K562 (cell line): ENCODE results near the gene HMGN1. TPM values are rescaled to one million over a fixed set of nuclear protein-coding genes. Genes with fewer than 3 reads are reported as not detected.
A peak's percentile ranks its signal among the peaks of the same experiment; 100 is the strongest.

Experiments
- ATAC-seq: fragments of 200-7000 bp; cut with Tn5 transposase; 3 replicates; pipeline ENCODE4 v1.9.1; 2020; ENCODE audit warnings: moderate library complexity
- BruUV-seq: library from RNA; stranded (reverse); fragments of 400-500 nt; replicated peaks from 2 replicates; lab custom pipeline; 2021; lab: Mats Ljungman, UMichigan
- CTCF ChIA-PET: fragments of 300-600 bp; formaldehyde crosslinking; extraction: SDS; loops from one replicate; lab custom pipeline; 2021; ENCODE audit warnings: low intra/inter-chr PET ratio; lab: Yijun Ruan, JAX
- POLR2A ChIA-PET: fragments of 300-600, 350-650 bp; sonication (Branson Sonifier 250); formaldehyde crosslinking; extraction: SDS; loops from one replicate; lab custom pipeline; 2021; ENCODE audit warnings: antibody characterized with exemption, inconsistent platforms; lab: Yijun Ruan, JAX
- DNase-seq, 4 experiments: peaks; one replicate each; pipeline versions ENCODE4 v3.0.0 to v3.0.0-alpha.2; 2011 to 2018; ENCODE audit warnings: low spot score in 3 of 4, mixed read lengths in 3 of 4; ENCODE audit errors: extremely low read depth in 1 of 4
- FAIRE-seq: peaks from 2 replicates; lab custom pipeline; 2011; peaks lifted over from hg19 to GRCh38; lab: Jason Lieb, UNC
- H2AFZ ChIP-seq: 2 replicates; pipeline ENCODE4 v1.6.0; 2011; ENCODE audit warnings: low read depth, low read length, control low read depth, inconsistent platforms
- H3K27ac ChIP-seq: fragments of 200-600 bp; 3 replicates; pipeline ENCODE4 v1.8.0; 2011; ENCODE audit warnings: low read depth, mild to moderate bottlenecking, control low read depth, inconsistent platforms, low read length, moderate library complexity, mixed read lengths; ENCODE audit errors: extremely low read depth
- H3K27me3 ChIP-seq, 2 experiments: fragments of 300-600 bp in 1 of 2; 2 replicates in 1 of 2; 3 replicates in 1 of 2; pipeline versions ENCODE4 v1.6.0 to v1.8.0; 2011; ENCODE audit warnings: inconsistent platforms in 2 of 2, low read length in 2 of 2, mild to moderate bottlenecking in 1 of 2, mixed read lengths in 1 of 2, moderate library complexity in 1 of 2; ENCODE audit not compliant: control insufficient read depth in 2 of 2, insufficient read depth in 2 of 2
- H3K36me3 ChIP-seq: fragments of 300-600 bp; 3 replicates; pipeline ENCODE4 v1.8.0; 2011; ENCODE audit warnings: mild to moderate bottlenecking, low read length, inconsistent platforms; ENCODE audit not compliant: control insufficient read depth, insufficient read depth
- H3K4me1 ChIP-seq, 2 experiments: fragments of 200-600 bp in 1 of 2; replicated peaks in 1 of 2; 2 replicates in 1 of 2; 3 replicates in 1 of 2; pipeline versions ENCODE4 v1.5.1 to v1.8.0; 2011; ENCODE audit warnings: inconsistent platforms in 2 of 2, low read length in 2 of 2, mild to moderate bottlenecking in 1 of 2, mixed read lengths in 1 of 2, moderate library complexity in 1 of 2; ENCODE audit not compliant: control insufficient read depth in 2 of 2, insufficient read depth in 2 of 2
- H3K4me2 ChIP-seq: 2 replicates; pipeline ENCODE4 v1.6.1; 2011; ENCODE audit warnings: low read length, control low read depth, inconsistent platforms, mixed read lengths; ENCODE audit not compliant: insufficient read depth
- H3K4me3 ChIP-seq: fragments of 200-600 bp; sonication (generic), shearing (Covaris generic); 2 replicates; pipeline ENCODE4 v1.5.1; 2016; ENCODE audit warnings: control low read depth, inconsistent platforms
- H3K79me2 ChIP-seq: fragments of 200-600 bp; 3 replicates; pipeline ENCODE4 v1.8.0; 2011; ENCODE audit warnings: low read length, inconsistent platforms; ENCODE audit not compliant: control insufficient read depth, insufficient read depth
- H3K9ac ChIP-seq, 2 experiments: 2 replicates each; pipeline versions ENCODE4 v1.6.0 to v1.6.1; 2011; ENCODE audit warnings: low read depth in 2 of 2, low read length in 2 of 2, control low read depth in 1 of 2, inconsistent platforms in 1 of 2, mild to moderate bottlenecking in 1 of 2, mixed read lengths in 1 of 2; ENCODE audit not compliant: insufficient read depth in 1 of 2
- H3K9me1 ChIP-seq: one replicate; pipeline ENCODE4 v1.6.0; 2011; ENCODE audit warnings: inconsistent platforms, mild to moderate bottlenecking, low read length, moderate library complexity; ENCODE audit not compliant: control insufficient read depth, insufficient read depth
- H3K9me3 ChIP-seq: replicated peaks from 2 replicates; pipeline ENCODE4 v1.5.1; 2011; ENCODE audit warnings: low read depth, low read length, inconsistent platforms; ENCODE audit not compliant: control insufficient read depth, insufficient read depth
- H4K20me1 ChIP-seq: replicated peaks from 2 replicates; pipeline ENCODE4 v1.6.1; 2011; ENCODE audit warnings: low read length, inconsistent platforms, mixed read lengths; ENCODE audit not compliant: control insufficient read depth, insufficient read depth
- BDP1 ChIP-seq: IDR thresholded peaks from 3 replicates; pipeline ENCODE4 v1.6.1; 2011; ENCODE audit not compliant: insufficient read length, insufficient read depth
- BRD4 ChIP-seq: fragments of 200-600 bp; sonication (generic); IDR thresholded peaks from 2 replicates; pipeline ENCODE4 v1.6.1; 2017; ENCODE audit warnings: inconsistent platforms
- C11orf30 ChIP-seq: fragments of 450-650 bp; IDR thresholded peaks from 2 replicates; pipeline ENCODE4 v1.6.1; 2016; ENCODE audit warnings: low read depth, mild to moderate bottlenecking
- POLR2H ChIP-seq: IDR thresholded peaks from 2 replicates; pipeline ENCODE4 v1.6.1; 2016; ENCODE audit warnings: missing genetic modification characterization, low read depth, mild to moderate bottlenecking, control low read depth, missing compliant biosample characterization, moderate library complexity
- RB1 ChIP-seq: fragments of 450-650 bp; IDR thresholded peaks from 2 replicates; pipeline ENCODE4 v1.6.1; 2017; ENCODE audit warnings: low read depth, mild to moderate bottlenecking
- SETDB1 ChIP-seq: IDR thresholded peaks from one replicate; pipeline ENCODE4 v1.6.1; 2012; ENCODE audit warnings: low read length, control low read depth, inconsistent platforms
- SIN3B ChIP-seq: fragments of 450-650 bp; IDR thresholded peaks from 2 replicates; pipeline ENCODE4 v1.6.1; 2017; ENCODE audit warnings: low read depth, mild to moderate bottlenecking, moderate library complexity
- SOX6 ChIP-seq: fragments of 450-650 bp; IDR thresholded peaks from 2 replicates; pipeline ENCODE4 v1.6.1; 2014; ENCODE audit warnings: mild to moderate bottlenecking
- TCF3 ChIP-seq: sonication (generic); formaldehyde crosslinking; IDR thresholded peaks from 2 replicates; pipeline ENCODE4 v1.4.0; 2020; ENCODE audit warnings: mild to moderate bottlenecking, missing genetic modification reagents
- ZBTB43 ChIP-seq: sonication (generic); formaldehyde crosslinking; IDR thresholded peaks from 2 replicates; pipeline ENCODE4 v1.8.0; 2023; ENCODE audit warnings: mild to moderate bottlenecking, missing genetic modification reagents
- ZNF316 ChIP-seq: fragments of 450-650 bp; IDR thresholded peaks from 2 replicates; pipeline ENCODE4 v1.6.1; 2016
- WGBS: fragments of 100-300 bp; shearing (Covaris generic); methylation state at CpG from one replicate; pipeline ENCODE4 v1.1.6; 2016; ENCODE audit warnings: low coverage, mixed read lengths; ENCODE audit not compliant: insufficient coverage; ENCODE audit errors: missing lambda C conversion rate; 5-methylcytosine and 5-hydroxymethylcytosine counted together
- in situ Hi-C: fragments of 300-500 bp; cut with MboI; formaldehyde crosslinking; loops from 4 replicates; pipeline ENCODE4 v1.15.0; 2018; ENCODE audit warnings: inconsistent platforms, mixed read lengths
- intact Hi-C: fragments of 100-400 bp; cut with micrococcal nuclease; formaldehyde crosslinking; loops from 2 replicates; pipeline ENCODE4 v1.14.2; 2022
- polyA plus RNA-seq, 8 experiments: library from polyadenylated mRNA; depleted of rRNA in 4 of 8; stranded (reverse) in 5 of 8; unstranded in 3 of 8; fragments of >200 nt; fragmentation: Nextera tagmentation in 2 of 8; fragmentation: Illumina TruSeq in 1 of 8; extraction: Ambion mirVana in 2 of 8; extraction: Trizol in 1 of 8; gene quantifications; 2 replicates each; pipeline versions ENCODE4 v1.2.1 to v1.2.3, GENCODE V29; 2011 to 2014; ENCODE audit warnings: inconsistent platforms in 1 of 8, missing spikeins in 1 of 8
- total RNA-seq, 7 experiments: library from RNA; depleted of rRNA in 6 of 7; stranded (reverse); fragments of >200 nt in 6 of 7; fragmentation: Illumina TruSeq in 2 of 7; extraction: Trizol in 2 of 7; gene quantifications; 2 replicates each; pipeline versions ENCODE4 v1.2.1 to v1.2.3, GENCODE V29; 2011 to 2021; ENCODE audit warnings: low replicate concordance in 1 of 7
- TF ChIP-seq, protein P1 (sequence below): sonication (generic); formaldehyde crosslinking; IDR thresholded peaks from 2 replicates; pipeline ENCODE4 v1.8.0; 2022; ENCODE audit warnings: mild to moderate bottlenecking, missing genetic modification reagents, borderline replicate concordance
- TF ChIP-seq, protein P2 (sequence below), 2 experiments: fragments of 250-450 bp in 1 of 2; fragments of 450-650 bp in 1 of 2; sonication (Bioruptor Pico) in 1 of 2; IDR thresholded peaks; 2 replicates each; pipeline versions ENCODE4 v1.6.1 to v1.8.0; 2016 to 2021; ENCODE audit warnings: mild to moderate bottlenecking in 2 of 2, moderate library complexity in 2 of 2, missing compliant biosample characterization in 1 of 2, missing genetic modification characterization in 1 of 2

Gene HMGN1
- total and polyA plus RNA-seq, 9 of the 15 experiments (the other 6 are each of a cell fraction or from before 2014, with no cell fraction given): 124 to 626 (median 498) TPM

DNA sequence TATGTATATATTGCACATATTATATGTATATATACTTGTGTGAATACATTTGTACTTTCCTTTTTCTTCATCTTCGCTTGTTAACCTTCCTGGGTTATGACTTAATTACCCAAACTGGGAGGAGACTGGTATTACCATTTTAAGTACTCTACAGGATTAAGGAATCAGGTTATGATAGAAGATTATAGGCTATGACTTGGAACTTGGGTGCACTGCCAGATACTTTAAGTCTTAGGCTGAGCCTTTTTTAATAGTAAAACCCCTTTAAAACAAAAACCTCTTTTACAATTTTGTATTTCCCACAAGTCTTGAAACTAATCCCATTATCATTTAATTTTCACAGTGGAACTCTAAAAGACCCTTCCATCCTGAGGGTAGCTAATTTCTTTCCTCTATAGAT is 41.4 kb downstream of the HMGN1 start:
- H3K4me1 ChIP-seq: peaks cover 3 to 5% of the 10 kb centered on the region in 2 experiments; a peak in 2 of 5 replicates
- no peak overlapping the region for H3K4me2 ChIP-seq
- intact Hi-C loops: no loop called here
- FAIRE-seq (no peak), DNase-seq (no peak), ATAC-seq (no peak)
- no peaks in the 10 kb centered on the region for H3K9me1 ChIP-seq
- no peak overlapping the region for H3K27ac ChIP-seq
- CTCF ChIA-PET: no interaction called here
- no peaks in the 10 kb centered on the region for H3K9me3 ChIP-seq
- no peak overlapping the region for H3K4me3 ChIP-seq
- in situ Hi-C loops: no loop called here
- H4K20me1 ChIP-seq: peaks cover 9% of the 10 kb centered on the region
- 93% methylated on average over 1 of the region's 1 CpG for WGBS
- H3K27me3 ChIP-seq: no peaks in the 10 kb centered on the region
- H3K79me2 ChIP-seq: peaks cover 70% of the 10 kb centered on the region
- no peak overlapping the region for H3K9ac ChIP-seq
- POLR2A ChIA-PET: interaction anchor here (1.1 to 3.5 kb wide), 2 partner anchors 10 to 88 kb away, joined by 3 to 17 read pairs; no protein-coding TSS in a partner anchor
- no peak for TF ChIP-seq SETDB1
- TF ChIP-seq POLR2H (tag): 0 out of 2 replicates have a peak, but pooled peaks have one; percentile 1
- TF ChIP-seq, all 486 proteins: peak for 1
- peaks cover 65% of the 10 kb centered on the region for H3K36me3 ChIP-seq
- H2AFZ ChIP-seq: no peak overlapping the region
- BruUV-seq: no TSS peak

DNA sequence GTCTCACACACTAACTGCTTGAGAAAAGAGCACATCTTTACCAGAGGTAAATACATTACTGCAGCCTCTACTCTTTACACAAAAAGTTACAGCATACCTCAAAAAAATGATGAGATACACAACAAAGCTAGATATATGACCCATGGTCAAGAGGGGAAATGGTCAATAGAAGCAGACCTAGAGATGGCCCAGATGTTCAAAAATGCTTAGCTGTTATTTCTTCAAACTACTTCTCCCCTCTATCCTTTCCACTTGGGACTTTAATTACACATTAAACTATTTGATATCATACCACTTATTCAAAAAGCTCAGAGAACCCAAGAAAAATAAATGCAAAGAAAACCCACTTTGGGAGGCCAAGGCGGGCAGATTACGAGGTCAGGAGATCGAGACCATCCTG is 48.3 kb downstream of the HMGN1 start:
- 100% methylated on average over 2 of the region's 3 CpGs for WGBS
- BruUV-seq: no TSS peak
- FAIRE-seq: no peak
- Histone ChIP-seq H3K4me1 (no peaks in the 10 kb centered on the region), H2AFZ (no peak overlapping the region), H3K9ac (no peak overlapping the region), H3K27me3 (no peaks in the 10 kb centered on the region), H3K27ac (no peak overlapping the region), H4K20me1 (no peaks in the 10 kb centered on the region), H3K4me2 (no peak overlapping the region), H3K4me3 (no peak overlapping the region), H3K9me3 (no peaks in the 10 kb centered on the region), H3K79me2 (peaks cover 48% of the 10 kb centered on the region), H3K36me3 (peaks cover 85% of the 10 kb centered on the region), H3K9me1 (no peaks in the 10 kb centered on the region)
- intact Hi-C loops: no loop called here
- ATAC-seq: no peak
- in situ Hi-C loops: no loop called here
- ChIA-PET CTCF (no interaction called here), POLR2A (interaction anchor here (0.6 to 2.5 kb wide), 5 partner anchors 11 to 48 kb away, joined by 3 to 12 read pairs (median 4); partner anchors contain the start of gene BRWD1)
- DNase-seq: no peak
- TF ChIP-seq TCF3 (CRISPR knock-in tag) (no peak), ZNF316 (peak; percentile 72; the same call in 1 of the 2 replicates), SIN3B (no peak), BRD4 (no peak), ZBTB43 (CRISPR knock-in tag) (no peak), BDP1 (no peak), SOX6 (no peak), RB1 (no peak), C11orf30 (peak; percentile 35)
- TF ChIP-seq, protein P1, sequence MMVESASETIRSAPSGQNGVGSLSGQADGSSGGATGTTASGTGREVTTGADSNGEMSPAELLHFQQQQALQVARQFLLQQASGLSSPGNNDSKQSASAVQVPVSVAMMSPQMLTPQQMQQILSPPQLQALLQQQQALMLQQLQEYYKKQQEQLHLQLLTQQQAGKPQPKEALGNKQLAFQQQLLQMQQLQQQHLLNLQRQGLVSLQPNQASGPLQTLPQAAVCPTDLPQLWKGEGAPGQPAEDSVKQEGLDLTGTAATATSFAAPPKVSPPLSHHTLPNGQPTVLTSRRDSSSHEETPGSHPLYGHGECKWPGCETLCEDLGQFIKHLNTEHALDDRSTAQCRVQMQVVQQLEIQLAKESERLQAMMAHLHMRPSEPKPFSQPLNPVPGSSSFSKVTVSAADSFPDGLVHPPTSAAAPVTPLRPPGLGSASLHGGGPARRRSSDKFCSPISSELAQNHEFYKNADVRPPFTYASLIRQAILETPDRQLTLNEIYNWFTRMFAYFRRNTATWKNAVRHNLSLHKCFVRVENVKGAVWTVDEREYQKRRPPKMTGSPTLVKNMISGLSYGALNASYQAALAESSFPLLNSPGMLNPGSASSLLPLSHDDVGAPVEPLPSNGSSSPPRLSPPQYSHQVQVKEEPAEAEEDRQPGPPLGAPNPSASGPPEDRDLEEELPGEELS (CRISPR knock-in tag): no peak
- TF ChIP-seq, protein P2, sequence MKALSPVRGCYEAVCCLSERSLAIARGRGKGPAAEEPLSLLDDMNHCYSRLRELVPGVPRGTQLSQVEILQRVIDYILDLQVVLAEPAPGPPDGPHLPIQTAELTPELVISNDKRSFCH (CRISPR knock-in tag; IDR thresholded peaks at IDR 0.05): no peak
- TF ChIP-seq, protein P2 (tag; IDR thresholded peaks at IDR 0.05): no peak
